DOHH2 (cell line): Measurements from ENCODE around the gene FDXACB1.
A peak's percentile ranks its signal among the peaks of the same experiment; 100 is the strongest.

ENCODE experiments used
- H3F3A ChIP-seq: fragments of 200-600 bp; sonication (generic), shearing (Covaris generic); 2 replicates; pipeline ENCODE4 v1.6.0; 2016; ENCODE audit warnings: antibody characterized with exemption, mild to moderate bottlenecking; ENCODE audit not compliant: control insufficient read depth, insufficient read depth
- H3K27ac ChIP-seq: fragments of 200-600 bp; sonication (generic); 2 replicates; pipeline ENCODE4 v1.5.1; 2014; ENCODE audit warnings: low read depth, mild to moderate bottlenecking, low read length, moderate library complexity
- H3K27me3 ChIP-seq: fragments of 200-600 bp; sonication (generic); 2 replicates; pipeline ENCODE4 v1.6.1; 2014; ENCODE audit warnings: mild to moderate bottlenecking, low read length, mixed read lengths; ENCODE audit not compliant: control insufficient read depth
- H3K36me3 ChIP-seq: fragments of 200-600 bp; sonication (generic); 2 replicates; pipeline ENCODE4 v1.6.1; 2014; ENCODE audit warnings: mild to moderate bottlenecking, low read length, moderate library complexity, mixed read lengths; ENCODE audit not compliant: control insufficient read depth
- H3K4me1 ChIP-seq: fragments of 200-600 bp; sonication (generic); 2 replicates; pipeline ENCODE4 v1.6.1; 2014; ENCODE audit warnings: mild to moderate bottlenecking, low read length, mixed read lengths; ENCODE audit not compliant: control insufficient read depth
- H3K4me2 ChIP-seq: fragments of 200-600 bp; sonication (generic); 2 replicates; pipeline ENCODE4 v1.6.0; 2014; ENCODE audit warnings: mild to moderate bottlenecking, low read length, moderate library complexity
- H3K4me3 ChIP-seq: fragments of 200-600 bp; sonication (generic); 2 replicates; pipeline ENCODE4 v1.5.1; 2014; ENCODE audit warnings: mild to moderate bottlenecking, low read length, mixed read lengths
- H3K79me2 ChIP-seq: fragments of 200-600 bp; sonication (generic); 2 replicates; pipeline ENCODE4 v1.6.1; 2014; ENCODE audit warnings: mild to moderate bottlenecking, low read length, mixed read lengths; ENCODE audit not compliant: control insufficient read depth
- H3K9me2 ChIP-seq: fragments of 200-600 bp; sonication (generic); replicated peaks from 2 replicates; pipeline ENCODE4 v1.6.1; 2014; ENCODE audit warnings: mild to moderate bottlenecking, low read length, mixed read lengths; ENCODE audit not compliant: control insufficient read depth
- H3K9me3 ChIP-seq: fragments of 200-600 bp; sonication (generic); 2 replicates; pipeline ENCODE4 v1.6.1; 2014; ENCODE audit warnings: antibody characterized with exemption, low read length, mixed read lengths; ENCODE audit not compliant: control insufficient read depth, insufficient read depth
- H4K20me1 ChIP-seq: fragments of 200-600 bp; sonication (generic); 2 replicates; pipeline ENCODE4 v1.6.0; 2014; ENCODE audit warnings: low read depth, mild to moderate bottlenecking, antibody characterized with exemption, low read length, moderate library complexity; ENCODE audit not compliant: control insufficient read depth, insufficient read depth
- EZH2phosphoT487 ChIP-seq: fragments of 200-600 bp; sonication (generic); IDR thresholded peaks from 2 replicates; pipeline ENCODE4 v1.6.1; 2017; ENCODE audit warnings: borderline replicate concordance, mild to moderate bottlenecking, antibody characterized with exemption, low read length, moderate library complexity, mixed read lengths
- TF ChIP-seq, protein P1 (sequence below): fragments of 200-600 bp; sonication (generic); IDR thresholded peaks from one replicate; pipeline ENCODE4 v1.5.1; 2014; ENCODE audit warnings: antibody characterized with exemption, mild to moderate bottlenecking, low read depth, low read length; ENCODE audit not compliant: poor library complexity, severe bottlenecking

Gene FDXACB1

DNA sequence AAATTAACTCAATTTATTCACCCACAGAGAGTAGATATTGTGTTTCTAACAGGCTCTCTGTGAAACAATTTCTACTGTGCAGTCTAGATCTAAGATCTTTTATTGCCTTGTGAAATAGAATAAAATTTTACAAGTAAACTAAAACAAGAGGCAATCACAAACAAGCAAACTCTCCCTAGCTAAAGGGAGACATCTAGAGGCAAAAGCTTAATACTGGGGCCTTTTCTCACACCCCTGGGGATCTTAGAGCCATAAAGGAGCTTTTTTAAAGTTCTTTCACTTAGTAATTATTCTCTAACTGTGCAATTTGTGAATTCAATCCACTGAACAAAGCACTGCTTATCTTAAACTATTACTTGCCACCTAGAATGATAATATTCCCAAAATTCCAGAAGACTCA, 27.3 kb downstream of the FDXACB1 start:
- H3K4me3 ChIP-seq = no peak overlapping the region
- no peaks in the 10 kb centered on the region for H3K4me1 ChIP-seq
- H3K9me2 ChIP-seq = no peaks in the 10 kb centered on the region
- peaks cover 58% of the 10 kb centered on the region for H3K36me3 ChIP-seq
- no peaks in the 10 kb centered on the region for H3K79me2 ChIP-seq
- no peak overlapping the region for H3K27ac ChIP-seq
- H4K20me1 ChIP-seq = no peaks in the 10 kb centered on the region
- H3K27me3 ChIP-seq = no peaks in the 10 kb centered on the region
- H3K9me3 ChIP-seq = no peaks in the 10 kb centered on the region
- no peak overlapping the region for H3K4me2 ChIP-seq
- TF ChIP-seq, protein P1, sequence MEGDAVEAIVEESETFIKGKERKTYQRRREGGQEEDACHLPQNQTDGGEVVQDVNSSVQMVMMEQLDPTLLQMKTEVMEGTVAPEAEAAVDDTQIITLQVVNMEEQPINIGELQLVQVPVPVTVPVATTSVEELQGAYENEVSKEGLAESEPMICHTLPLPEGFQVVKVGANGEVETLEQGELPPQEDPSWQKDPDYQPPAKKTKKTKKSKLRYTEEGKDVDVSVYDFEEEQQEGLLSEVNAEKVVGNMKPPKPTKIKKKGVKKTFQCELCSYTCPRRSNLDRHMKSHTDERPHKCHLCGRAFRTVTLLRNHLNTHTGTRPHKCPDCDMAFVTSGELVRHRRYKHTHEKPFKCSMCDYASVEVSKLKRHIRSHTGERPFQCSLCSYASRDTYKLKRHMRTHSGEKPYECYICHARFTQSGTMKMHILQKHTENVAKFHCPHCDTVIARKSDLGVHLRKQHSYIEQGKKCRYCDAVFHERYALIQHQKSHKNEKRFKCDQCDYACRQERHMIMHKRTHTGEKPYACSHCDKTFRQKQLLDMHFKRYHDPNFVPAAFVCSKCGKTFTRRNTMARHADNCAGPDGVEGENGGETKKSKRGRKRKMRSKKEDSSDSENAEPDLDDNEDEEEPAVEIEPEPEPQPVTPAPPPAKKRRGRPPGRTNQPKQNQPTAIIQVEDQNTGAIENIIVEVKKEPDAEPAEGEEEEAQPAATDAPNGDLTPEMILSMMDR = peak; percentile 33
- TF ChIP-seq EZH2phosphoT487 = no peak
- H3F3A ChIP-seq = no peaks in the 10 kb centered on the region

DNA sequence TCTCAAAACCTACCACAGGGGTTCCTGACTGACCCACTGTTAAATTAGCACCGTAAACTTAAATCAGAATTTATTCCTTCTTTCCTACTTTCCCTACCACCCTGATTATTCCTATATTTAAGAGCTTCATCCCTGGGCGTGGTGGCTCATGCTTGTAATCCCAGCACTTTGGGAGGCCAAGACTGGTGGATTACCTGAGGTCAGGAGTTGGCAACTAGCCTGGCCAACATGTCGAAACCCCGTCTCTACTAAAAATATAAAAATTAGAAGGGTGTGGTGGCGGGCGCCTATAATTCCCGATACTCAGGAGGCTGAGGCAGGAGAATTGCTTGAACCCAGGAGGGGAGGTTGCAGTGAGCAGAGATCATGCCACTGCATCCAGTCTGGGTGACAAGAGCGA, 27.9 kb downstream of the FDXACB1 start:
- H3K9me2 ChIP-seq = no peaks in the 10 kb centered on the region
- H3K4me1 ChIP-seq = no peaks in the 10 kb centered on the region
- no peaks in the 10 kb centered on the region for H3F3A ChIP-seq
- H3K79me2 ChIP-seq = no peaks in the 10 kb centered on the region
- H3K4me3 ChIP-seq = no peak overlapping the region
- H3K27me3 ChIP-seq = no peaks in the 10 kb centered on the region
- no peaks in the 10 kb centered on the region for H4K20me1 ChIP-seq
- no peak overlapping the region for H3K4me2 ChIP-seq
- H3K36me3 ChIP-seq = peaks cover 59% of the 10 kb centered on the region
- TF ChIP-seq EZH2phosphoT487 = no peak
- TF ChIP-seq, protein P1 = no peak
- no peak overlapping the region for H3K27ac ChIP-seq
- no peaks in the 10 kb centered on the region for H3K9me3 ChIP-seq

DNA sequence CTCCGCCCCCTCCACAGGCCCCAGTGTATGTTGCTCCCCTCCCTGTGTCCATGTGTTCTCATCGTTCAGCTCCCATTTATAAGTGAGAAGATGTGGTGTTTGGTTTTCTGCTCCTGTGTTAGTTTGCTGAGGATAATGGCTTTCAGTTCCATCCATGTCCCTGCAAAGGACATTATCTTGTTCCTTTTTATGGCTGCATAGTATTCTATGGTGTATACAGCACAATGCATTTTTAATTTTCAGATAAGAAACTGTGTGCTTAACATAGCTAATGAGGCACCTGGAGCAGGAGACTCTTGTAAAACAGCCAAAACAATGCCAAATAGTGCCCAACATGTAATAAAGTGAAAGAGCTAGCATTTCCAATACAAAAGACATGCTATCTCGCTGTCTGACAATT, 29.3 kb downstream of the FDXACB1 start:
- no peaks in the 10 kb centered on the region for H3K79me2 ChIP-seq
- H3K36me3 ChIP-seq = peaks cover 59% of the 10 kb centered on the region
- TF ChIP-seq, protein P1 = no peak
- TF ChIP-seq EZH2phosphoT487 = no peak
- no peaks in the 10 kb centered on the region for H3F3A ChIP-seq
- H3K4me2 ChIP-seq = no peak overlapping the region
- no peaks in the 10 kb centered on the region for H3K27me3 ChIP-seq
- H3K9me2 ChIP-seq = no peaks in the 10 kb centered on the region
- H3K4me1 ChIP-seq = no peaks in the 10 kb centered on the region
- no peak overlapping the region for H3K27ac ChIP-seq
- H3K9me3 ChIP-seq = no peaks in the 10 kb centered on the region
- no peaks in the 10 kb centered on the region for H4K20me1 ChIP-seq
- no peak overlapping the region for H3K4me3 ChIP-seq

DNA sequence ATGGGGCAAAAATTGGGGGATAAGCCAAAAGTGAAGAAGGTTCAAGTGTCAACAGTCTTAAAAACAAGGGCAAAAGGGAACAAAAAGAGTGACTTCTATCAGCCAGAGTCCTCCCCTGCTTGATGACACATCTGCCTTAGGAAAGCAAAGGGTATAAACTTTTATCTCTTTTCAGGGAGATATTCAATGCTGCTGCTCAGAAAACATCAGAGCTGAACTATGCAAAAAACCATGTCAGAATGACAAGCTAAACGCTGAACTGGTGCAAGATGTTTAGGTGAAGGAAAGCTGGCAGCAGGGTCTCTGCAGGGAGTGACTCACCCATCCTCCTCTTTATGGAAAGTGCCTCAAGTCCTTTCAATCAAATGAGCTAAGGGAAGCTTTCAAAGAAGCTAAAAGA, 32.3 kb downstream of the FDXACB1 start:
- H3K27me3 ChIP-seq = no peaks in the 10 kb centered on the region
- H4K20me1 ChIP-seq = no peaks in the 10 kb centered on the region
- no peak overlapping the region for H3K4me3 ChIP-seq
- no peak overlapping the region for H3K4me2 ChIP-seq
- TF ChIP-seq, protein P1 = no peak
- no peak for TF ChIP-seq EZH2phosphoT487
- H3K36me3 ChIP-seq = peaks cover 48% of the 10 kb centered on the region
- no peaks in the 10 kb centered on the region for H3K9me2 ChIP-seq
- H3K27ac ChIP-seq = no peak overlapping the region
- H3F3A ChIP-seq = no peaks in the 10 kb centered on the region
- no peaks in the 10 kb centered on the region for H3K9me3 ChIP-seq
- H3K4me1 ChIP-seq = no peaks in the 10 kb centered on the region
- no peaks in the 10 kb centered on the region for H3K79me2 ChIP-seq
